Body of pancreas (tissue), 4 donors: ENCODE measurements around the gene NDP.

Experiments used
- CTCF ChIP-seq, 7 experiments: fragments of 450-650 bp in 4 of 7; fragments of 200-600 bp in 3 of 7; sonication (generic) in 3 of 7; IDR thresholded peaks; one replicate each; pipeline ENCODE4 v1.5.1; 2016 to 2019; ENCODE audit warnings: antibody characterized with exemption in 7 of 7
- POLR2A ChIP-seq, 3 donors: fragments of 450-650 bp; IDR thresholded peaks; one replicate each; pipeline ENCODE4 v1.6.1; 2016; ENCODE audit warnings: antibody characterized with exemption in 3 of 3, mild to moderate bottlenecking in 2 of 3

GRCh38 chrX:43971966-43972961, 926 bp downstream of the NDP start:
- no peak for TF ChIP-seq CTCF (IDR thresholded peaks at IDR 0.05)
- no peak for TF ChIP-seq POLR2A (IDR thresholded peaks at IDR 0.05)
